KMS-11 (cell line): ENCODE measurements around the gene FER.

ENCODE experiments used
- H2AFZ ChIP-seq: fragments of 200-600 bp; sonication (generic); 2 replicates; pipeline ENCODE4 v1.6.1; 2016; ENCODE audit warnings: antibody characterized with exemption, mixed run types, low read depth
- H3K27ac ChIP-seq: fragments of 200-600 bp; sonication (generic); 2 replicates; pipeline ENCODE4 v1.6.1; 2016; ENCODE audit warnings: mild to moderate bottlenecking, mixed run types
- H3K27me3 ChIP-seq: fragments of 200-600 bp; sonication (generic); 2 replicates; pipeline ENCODE4 v1.6.1; 2017; ENCODE audit warnings: mild to moderate bottlenecking, low read depth, mixed run types, moderate library complexity; ENCODE audit not compliant: insufficient read depth
- H3K36me3 ChIP-seq: fragments of 200-600 bp; sonication (generic); 2 replicates; pipeline ENCODE4 v1.6.1; 2017; ENCODE audit warnings: mild to moderate bottlenecking, mixed run types; ENCODE audit not compliant: insufficient read depth
- H3K4me1 ChIP-seq: fragments of 200-600 bp; sonication (generic); 2 replicates; pipeline ENCODE4 v1.6.1; 2016; ENCODE audit warnings: mild to moderate bottlenecking, low read depth, mixed run types; ENCODE audit not compliant: poor library complexity, severe bottlenecking
- H3K4me2 ChIP-seq: fragments of 200-600 bp; sonication (generic); 2 replicates; pipeline ENCODE4 v1.7.0; 2016; ENCODE audit warnings: mild to moderate bottlenecking, mixed run types
- H3K4me3 ChIP-seq: fragments of 200-600 bp; sonication (generic); IDR thresholded peaks from 2 replicates; pipeline ENCODE4 v1.6.1; 2017; ENCODE audit warnings: low read depth, low read length, mixed read lengths; ENCODE audit not compliant: insufficient read depth
- H3K79me2 ChIP-seq: fragments of 200-600 bp; sonication (generic); 2 replicates; pipeline ENCODE4 v1.6.1; 2016; ENCODE audit warnings: low read depth, mixed run types; ENCODE audit not compliant: insufficient read depth
- H3K9ac ChIP-seq: fragments of 200-600 bp; sonication (generic); 2 replicates; pipeline ENCODE4 v1.6.1; 2016; ENCODE audit warnings: mild to moderate bottlenecking, mixed run types
- H4K20me1 ChIP-seq: fragments of 200-600 bp; sonication (generic); 2 replicates; pipeline ENCODE4 v1.6.1; 2016; ENCODE audit warnings: mild to moderate bottlenecking, mixed run types; ENCODE audit not compliant: insufficient read depth
- CTCF ChIP-seq: fragments of 200-600 bp; sonication (generic); conservative IDR thresholded peaks from 2 replicates; pipeline ENCODE4 v1.6.1; 2017; ENCODE audit warnings: low read depth, mild to moderate bottlenecking, antibody characterized with exemption, low read length, moderate library complexity, mixed read lengths

The FER gene

GRCh38 chr5:109089191-109089590, 341.5 kb downstream of the FER start:
- H3K4me1 ChIP-seq, result no peaks in the 10 kb centered on the region
- H3K36me3 ChIP-seq, result no peaks in the 10 kb centered on the region
- no peak overlapping the region for H3K4me3 ChIP-seq
- no peaks in the 10 kb centered on the region for H4K20me1 ChIP-seq
- H3K4me2 ChIP-seq, result no peak overlapping the region
- no peaks in the 10 kb centered on the region for H3K27me3 ChIP-seq
- H2AFZ ChIP-seq, result no peak overlapping the region
- no peak overlapping the region for H3K9ac ChIP-seq
- no peak overlapping the region for H3K27ac ChIP-seq
- TF ChIP-seq CTCF, result no peak
- no peaks in the 10 kb centered on the region for H3K79me2 ChIP-seq

- no peaks in the 10 kb centered on the region for H3K27me3 ChIP-seq
- no peak overlapping the region for H3K27ac ChIP-seq
- H3K36me3 ChIP-seq, result no peaks in the 10 kb centered on the region
- H3K4me2 ChIP-seq, result no peak overlapping the region
- no peak overlapping the region for H3K9ac ChIP-seq
- no peak for TF ChIP-seq CTCF
- H2AFZ ChIP-seq, result no peak overlapping the region
- H4K20me1 ChIP-seq, result no peaks in the 10 kb centered on the region
- H3K4me3 ChIP-seq, result no peak overlapping the region
- no peaks in the 10 kb centered on the region for H3K79me2 ChIP-seq
- no peaks in the 10 kb centered on the region for H3K4me1 ChIP-seq
These were observed 351.4 kb downstream of the FER start for GRCh38 chr5:109099081-109099480.

GRCh38 chr5:109100971-109101370, 353.3 kb downstream of the FER start:
- Histone ChIP-seq H3K36me3 (no peaks in the 10 kb centered on the region), H3K9ac (no peak overlapping the region), H3K4me2 (no peak overlapping the region), H3K4me3 (no peak overlapping the region), H3K4me1 (no peaks in the 10 kb centered on the region), H4K20me1 (no peaks in the 10 kb centered on the region), H2AFZ (no peak overlapping the region), H3K27ac (no peak overlapping the region), H3K79me2 (no peaks in the 10 kb centered on the region), H3K27me3 (no peaks in the 10 kb centered on the region)
- TF ChIP-seq CTCF, result no peak

- H2AFZ ChIP-seq, result no peak overlapping the region
- H3K4me2 ChIP-seq, result no peak overlapping the region
- H3K27ac ChIP-seq, result no peak overlapping the region
- H3K27me3 ChIP-seq, result no peaks in the 10 kb centered on the region
- no peak for TF ChIP-seq CTCF
- no peak overlapping the region for H3K4me3 ChIP-seq
- no peaks in the 10 kb centered on the region for H4K20me1 ChIP-seq
- H3K36me3 ChIP-seq, result no peaks in the 10 kb centered on the region
- no peak overlapping the region for H3K9ac ChIP-seq
- no peaks in the 10 kb centered on the region for H3K4me1 ChIP-seq
- H3K79me2 ChIP-seq, result no peaks in the 10 kb centered on the region
These were observed 354.5 kb downstream of the FER start for GRCh38 chr5:109102096-109102690.
